Suppressor macrophage treated with lipopolysaccharide for 4 hours (primary cell): ENCODE results near the gene SLA2.
"Not testable (repeated sequence)": the region's sequence is repeated elsewhere in the genome, so short reads cannot be mapped to it uniquely, and the experiment has no call there.

Experiments used
- DNase-seq: peaks from one replicate; pipeline ENCODE4 v3.0.0-alpha.2; 2020

Gene SLA2

DNA sequence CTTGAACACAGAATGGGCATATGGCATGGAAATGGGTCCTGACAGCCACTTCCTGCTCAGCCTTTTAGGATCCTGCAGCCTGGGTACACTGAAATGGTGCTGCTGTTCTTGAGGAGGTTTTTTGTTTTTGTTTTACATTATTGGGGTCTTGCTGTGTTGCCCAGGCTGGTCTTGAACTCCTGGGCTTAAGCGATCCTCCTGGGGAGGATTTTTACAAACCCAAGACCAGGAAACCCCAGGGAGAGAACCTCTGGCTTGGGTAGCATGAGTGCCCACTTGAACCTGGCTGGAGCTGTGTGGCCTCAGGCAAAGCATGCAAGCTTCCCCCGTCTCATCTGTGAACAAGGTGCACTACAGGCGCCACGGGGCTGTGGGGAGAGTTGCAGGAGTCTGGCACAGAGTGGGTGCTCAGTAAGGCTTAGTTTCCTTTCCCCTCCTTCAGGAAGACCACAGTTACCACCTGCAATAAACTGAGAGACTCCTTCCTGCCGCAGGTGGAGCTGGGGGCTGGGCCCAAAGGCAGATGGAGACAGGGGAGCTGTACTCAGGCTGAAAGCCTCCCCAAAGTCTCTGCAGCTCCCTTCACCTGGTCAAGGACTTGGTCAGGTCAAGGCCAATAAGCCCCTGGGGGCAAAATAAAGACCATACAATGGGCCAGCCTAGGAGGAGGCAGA is 1.8 kb downstream of the SLA2 start:
- no peak for DNase-seq

GRCh38 chr20:36642136-36642535 is 3.9 kb downstream of the SLA2 start:
- peak; percentile 16 for DNase-seq

- no peak for DNase-seq
Observed at GRCh38 chr20:36641506-36641843, 4.5 kb downstream of the SLA2 start.

- DNase-seq = not testable (repeated sequence)
Observed at GRCh38 chr20:36638876-36639400, 7.1 kb downstream of the SLA2 start.

- DNase-seq = no peak
Observed at GRCh38 chr20:36634342-36634741, 11.7 kb downstream of the SLA2 start.

DNA sequence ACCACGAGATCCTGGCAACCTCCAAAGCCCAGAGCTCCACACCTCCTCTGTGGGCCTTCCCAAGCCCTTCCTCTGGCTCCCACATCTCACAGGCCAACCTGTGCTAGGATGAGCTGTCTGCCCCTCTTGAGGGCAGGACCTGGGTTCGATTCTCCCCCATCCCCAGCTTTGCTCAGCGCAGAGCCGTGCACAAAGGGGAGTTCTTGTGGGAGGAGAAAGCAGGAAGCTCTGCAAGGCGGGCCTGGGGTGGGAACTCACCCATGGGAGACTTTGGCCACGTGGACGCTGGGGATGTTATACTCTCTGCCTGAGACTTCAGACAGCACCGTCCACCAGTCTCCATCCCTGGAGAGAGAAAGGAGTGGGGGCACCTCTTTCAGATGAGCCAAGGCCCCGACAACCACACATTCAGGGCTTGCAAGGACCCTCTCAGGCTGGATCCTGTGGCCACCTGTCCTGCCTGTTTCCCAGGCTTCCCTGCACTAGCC is 12.7 kb downstream of the SLA2 start:
- DNase-seq = no peak

GRCh38 chr20:36632487-36633284 is 13.3 kb downstream of the SLA2 start:
- no peak for DNase-seq

DNA sequence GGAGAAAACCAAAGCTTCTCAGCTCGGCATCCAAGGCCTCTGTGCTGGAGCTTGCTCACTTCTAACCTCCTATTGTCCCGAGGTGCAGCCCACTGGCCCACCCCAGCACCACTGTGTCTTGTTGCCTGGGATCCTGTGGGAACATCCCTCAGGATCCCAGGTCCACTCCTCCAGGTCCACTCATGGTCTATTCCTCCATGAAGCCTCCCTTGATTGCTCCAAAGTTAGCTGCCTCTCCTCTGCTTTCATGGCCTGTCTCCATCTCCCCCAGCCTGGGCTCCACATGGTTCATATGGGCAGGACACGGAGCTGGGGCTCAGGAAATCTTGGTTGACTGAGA is 13.9 kb downstream of the SLA2 start:
- DNase-seq = no peak

GRCh38 chr20:36631646-36632045 is 14.3 kb downstream of the SLA2 start:
- peak; percentile 40 for DNase-seq

GRCh38 chr20:36629719-36630681 is 16.0 kb downstream of the SLA2 start:
- peak; percentile 13 for DNase-seq

DNA sequence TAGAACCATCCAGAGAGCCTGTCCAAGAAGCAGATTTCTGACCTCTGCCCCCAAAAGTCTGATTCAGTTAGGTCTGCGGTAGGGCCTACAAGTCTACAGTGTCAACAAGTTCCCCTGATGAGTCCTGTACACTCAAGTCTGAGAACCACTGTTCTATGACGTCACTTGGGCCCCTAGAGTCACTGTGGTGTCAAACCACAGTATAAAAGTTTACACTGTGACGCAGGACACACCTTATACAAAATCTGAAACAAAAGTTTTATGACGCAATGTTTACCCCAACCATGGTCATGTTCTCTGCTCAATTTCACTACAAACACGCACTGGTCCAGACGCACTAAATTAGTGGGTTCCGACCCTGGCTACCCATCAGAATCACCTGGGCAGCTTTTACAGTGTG is 17.9 kb downstream of the SLA2 start:
- no peak for DNase-seq

DNA sequence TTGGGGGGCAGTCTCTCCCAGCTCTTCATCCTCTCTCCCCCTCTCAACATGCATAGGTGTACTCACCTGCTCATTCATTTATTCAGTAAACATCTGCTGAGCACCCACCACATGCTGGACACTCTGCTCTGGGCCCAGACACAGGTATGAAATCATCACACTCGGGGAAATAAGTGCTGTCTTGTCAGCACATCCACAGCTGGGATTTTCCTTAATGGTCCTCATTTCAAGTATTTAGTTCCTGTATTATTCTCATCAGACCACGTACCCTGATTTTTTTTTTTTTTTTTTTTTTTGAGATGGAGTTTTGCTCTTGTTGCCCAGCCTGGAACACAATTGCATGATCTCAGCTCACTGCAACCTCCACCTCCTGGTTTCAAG is 21.1 kb downstream of the SLA2 start:
- DNase-seq = no peak

DNA sequence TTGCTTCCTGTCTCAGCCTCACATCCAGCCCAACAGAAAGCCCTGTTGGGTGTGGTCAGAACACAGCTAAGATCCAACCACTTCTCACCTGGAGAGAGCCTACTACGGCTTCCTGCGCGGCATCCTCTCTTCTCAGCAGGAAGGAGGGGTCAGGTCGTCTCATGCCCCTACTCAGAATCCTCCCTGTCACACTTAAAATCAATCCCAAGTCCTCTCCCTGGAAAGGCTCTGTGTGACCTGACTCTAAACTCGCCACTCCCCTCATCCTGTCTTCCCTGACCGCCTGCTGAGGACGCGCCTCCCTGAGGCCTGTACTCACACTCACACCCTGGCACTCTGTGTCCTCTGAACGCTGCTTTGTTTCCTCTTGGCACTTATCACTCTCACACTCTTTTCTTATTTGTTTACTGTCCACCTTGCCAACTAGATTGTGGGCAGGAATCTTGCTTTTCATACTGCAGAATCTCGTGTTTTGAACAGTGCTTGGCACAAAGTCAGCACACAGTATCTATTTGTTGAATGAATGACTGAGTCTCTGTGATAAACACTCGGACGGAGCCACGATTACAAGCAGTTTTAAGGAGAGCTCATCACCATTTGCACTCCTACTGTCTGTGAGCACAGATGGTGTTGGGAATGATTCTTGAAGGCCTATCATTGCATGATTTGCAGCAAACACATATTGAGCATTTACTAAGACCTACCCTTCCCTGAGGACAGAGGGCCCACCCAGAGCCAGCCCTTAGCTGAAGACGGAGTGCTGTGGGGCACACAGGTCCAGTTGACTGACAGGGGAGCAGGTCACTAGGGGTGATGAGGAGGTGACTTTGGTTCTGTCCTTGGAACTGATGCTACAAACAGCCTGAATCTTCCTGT is 21.7 kb downstream of the SLA2 start:
- no peak for DNase-seq

DNA sequence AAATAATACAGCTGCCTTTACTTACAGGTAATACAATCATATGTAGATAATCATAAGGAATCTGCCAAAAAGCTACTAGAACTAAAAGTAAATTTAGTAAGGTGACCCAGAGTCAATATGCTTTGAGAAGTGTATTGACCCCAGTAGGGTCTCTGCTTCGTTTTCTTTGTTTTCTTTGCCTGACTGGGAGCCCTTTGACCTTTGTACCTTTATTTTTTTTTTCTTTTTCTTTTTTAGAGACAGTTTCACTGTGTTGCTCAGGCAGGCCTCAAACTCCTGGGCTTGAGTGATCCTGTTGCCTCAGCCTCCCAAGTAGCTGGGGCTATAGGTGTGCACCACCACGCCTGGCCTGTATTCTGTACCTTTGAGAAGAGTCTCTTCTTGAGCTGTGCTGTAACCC is 22.6 kb downstream of the SLA2 start:
- DNase-seq = no peak

DNA sequence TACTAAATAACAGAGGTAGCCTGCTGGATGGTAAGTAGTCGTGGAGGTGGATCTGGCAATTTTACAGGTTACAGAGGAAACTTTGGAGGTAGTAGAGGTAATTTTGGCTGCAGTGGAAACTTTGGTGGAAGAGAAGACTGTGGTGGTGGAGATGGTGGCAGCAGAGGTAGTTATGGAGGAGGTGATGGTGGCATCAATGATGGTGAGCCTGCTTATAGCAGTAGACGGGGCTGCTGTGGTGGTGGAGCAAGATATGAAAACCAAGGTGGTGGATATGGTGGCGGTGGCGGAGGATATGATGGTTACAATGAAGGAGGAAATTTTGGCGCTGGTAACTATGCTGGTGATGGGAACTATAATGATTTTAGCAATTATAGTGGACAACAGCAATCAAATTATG is 25.1 kb downstream of the SLA2 start:
- DNase-seq = no peak

GRCh38 chr20:36614781-36615557 is 31.0 kb downstream of the SLA2 start:
- DNase-seq = no peak

- no peak for DNase-seq
Observed at GRCh38 chr20:36613974-36614373, 32.0 kb downstream of the SLA2 start.

GRCh38 chr20:36611625-36612024 is 34.4 kb downstream of the SLA2 start:
- no peak for DNase-seq

DNA sequence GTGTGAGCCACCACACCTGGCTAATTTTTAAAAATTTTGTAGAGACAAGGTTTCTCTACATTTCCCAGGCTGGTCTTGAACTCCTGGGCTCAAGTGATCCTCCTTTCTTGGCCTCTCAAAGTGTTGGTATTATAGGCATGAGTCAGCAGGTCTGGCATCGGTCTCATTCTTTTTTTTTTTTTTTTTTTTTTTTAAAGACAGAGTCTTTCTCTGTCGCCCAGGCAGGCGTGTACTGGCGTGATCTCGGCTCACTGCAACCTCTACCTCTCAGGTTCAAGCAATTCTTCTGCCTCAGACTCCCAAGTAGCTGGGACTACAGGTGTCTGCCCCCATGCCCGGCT is 37.6 kb downstream of the SLA2 start:
- DNase-seq = not testable (repeated sequence)

DNA sequence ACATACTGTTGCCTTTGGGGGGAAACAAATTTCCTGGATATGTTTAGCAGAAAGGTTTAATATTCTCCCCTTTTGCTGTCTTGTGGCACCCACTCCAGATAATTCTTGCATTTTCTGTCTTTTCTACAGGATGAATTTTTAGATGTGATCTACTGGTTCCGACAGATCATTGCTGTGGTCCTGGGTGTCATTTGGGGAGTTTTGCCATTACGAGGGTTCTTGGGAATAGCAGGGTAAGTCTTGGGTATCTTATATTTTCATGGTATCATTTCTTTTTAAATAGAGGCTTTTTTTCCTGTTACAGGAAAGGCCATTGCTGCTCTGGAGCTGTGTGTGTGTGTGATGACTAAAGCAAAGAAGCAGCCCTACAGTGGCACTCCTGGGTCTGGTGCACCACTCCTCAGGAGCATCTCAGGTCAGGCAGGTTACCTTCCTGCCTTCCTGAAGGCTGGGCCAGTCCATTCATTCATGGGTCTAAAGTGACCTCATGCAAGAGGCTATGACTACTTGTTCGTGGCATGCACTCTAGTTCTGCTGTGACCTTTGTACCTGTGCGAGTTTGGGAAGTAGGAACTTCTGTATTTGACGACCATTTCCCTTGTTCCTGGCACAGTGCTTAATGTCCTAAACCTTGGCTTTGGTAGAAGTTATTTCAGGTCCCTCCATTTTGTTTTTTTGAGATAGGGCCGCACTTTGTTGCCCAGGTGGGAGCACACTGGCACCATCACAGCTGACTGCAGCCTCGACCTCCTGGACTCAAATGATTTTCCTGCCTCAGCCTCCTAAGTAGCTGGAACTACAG is 38.2 kb downstream of the SLA2 start:
- no peak for DNase-seq
